Right lobe of liver (tissue), 6 donors: ENCODE data around the gene IL4I1. TPM values are rescaled to one million over a fixed set of nuclear protein-coding genes. Genes with fewer than 3 reads are reported as not detected.
A peak's percentile ranks its signal among the peaks of the same experiment; 100 is the strongest.

ENCODE experiments used
- ATAC-seq, 4 donors: fragments of 200-7000 bp; cut with Tn5 transposase; one replicate each; pipeline ENCODE4 v1.9.1; 2020; ENCODE audit warnings: mild to moderate bottlenecking in 4 of 4, moderate library complexity in 4 of 4
- DNase-seq, 3 donors: peaks; one replicate each; pipeline ENCODE4 v3.0.0-alpha.2; 2020
- H3K27ac ChIP-seq, 3 donors: fragments of 200-600 bp; one replicate each; pipeline ENCODE4 v1.8.0; 2022
- H3K27me3 ChIP-seq, 2 donors: fragments of 200-600 bp; one replicate each; pipeline ENCODE4 v1.8.0; 2022
- H3K36me3 ChIP-seq, 4 donors: fragments of 200-600 bp; sonication (generic) in 1 of 4; one replicate each; pipeline versions ENCODE4 v1.5.1 to v1.8.0; 2017 to 2022; ENCODE audit warnings: control low read depth in 1 of 4
- H3K4me1 ChIP-seq, 4 donors: fragments of 200-600 bp; sonication (generic) in 1 of 4; one replicate each; pipeline versions ENCODE4 v1.5.1 to v1.8.0; 2017 to 2022; ENCODE audit warnings: control low read depth in 1 of 4
- H3K4me3 ChIP-seq, 3 donors: fragments of 200-600 bp; one replicate each; pipeline ENCODE4 v1.8.0; 2022
- H3K9me3 ChIP-seq, 4 donors: fragments of 200-600 bp; sonication (generic) in 1 of 4; one replicate each; pipeline versions ENCODE4 v1.5.1 to v1.8.0; 2017 to 2022; ENCODE audit warnings: control low read depth in 1 of 4
- POLR2A ChIP-seq: fragments of 450-650 bp; IDR thresholded peaks from one replicate; pipeline ENCODE4 v1.6.1; 2017; ENCODE audit warnings: antibody characterized with exemption, mild to moderate bottlenecking
- WGBS: methylation state at CpG from one replicate; pipeline ENCODE4 v1.1.6; 2018; ENCODE audit warnings: low coverage, low lambda C conversion rate; ENCODE audit not compliant: insufficient coverage; ENCODE audit errors: missing lambda C conversion rate; 5-methylcytosine and 5-hydroxymethylcytosine counted together
- intact Hi-C, 2 donors: fragments of 100-400 bp; cut with DNase I; formaldehyde crosslinking; loops; one replicate each; pipeline versions ENCODE4 v1.11.2 to v1.14.1; 2022
- total RNA-seq, 6 experiments: library from RNA; depleted of rRNA in 2 of 6; stranded (reverse); fragments of >200 nt in 2 of 6; fragmentation: NEBNext Ultra II Directional in 3 of 6; extraction: Animal tissue kit (Norgen Biotek cat#: 25700) in 3 of 6; gene quantifications; one replicate each; pipeline versions ENCODE4 v1.1.0 to v1.2.4, GENCODE V29; 2016 to 2023
- TF ChIP-seq, protein P1 (sequence below), 4 donors: fragments of 200-600 bp in 3 of 4; fragments of 450-650 bp in 1 of 4; IDR thresholded peaks; one replicate each; pipeline versions ENCODE4 v1.5.1 to v1.8.0; 2016 to 2022; ENCODE audit warnings: antibody characterized with exemption in 4 of 4, mild to moderate bottlenecking in 2 of 4
- donor health status: DM: no; HTN: yes; CAD: no.
- donor health status: DM: no; HTN: no; CAD: no.
- donor health status: DM: no; HTN: no; CAD: no.
- donor health status: DM: no; HTN: yes; CAD: no.
- donor health status: DM: no; HTN: yes; CAD: no.

Gene IL4I1
- total RNA-seq, 6 experiments from 2014 or later: 0.56 to 4.2 (median 1.0) TPM; not detected in 3

DNA sequence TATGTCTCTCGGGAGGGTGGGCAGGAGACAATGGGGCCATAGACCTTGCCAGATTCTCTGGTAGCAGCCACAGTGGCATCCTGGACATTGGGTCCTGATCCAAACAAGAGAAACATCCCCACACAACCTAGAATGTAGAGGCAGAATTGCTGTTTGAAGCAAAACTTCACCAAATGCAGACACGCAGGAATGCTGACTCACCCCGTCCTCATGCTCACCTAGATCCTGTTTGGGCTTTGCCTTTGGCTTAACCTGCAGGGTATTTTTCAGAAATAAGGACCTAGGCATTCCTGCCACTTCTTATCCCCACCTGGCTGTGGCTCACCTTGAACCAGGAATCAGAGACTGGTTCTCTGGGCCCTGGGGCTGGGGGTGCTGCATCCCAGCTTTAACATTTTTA is 11.9 kb downstream of the IL4I1 start:
- TF ChIP-seq, protein P1, sequence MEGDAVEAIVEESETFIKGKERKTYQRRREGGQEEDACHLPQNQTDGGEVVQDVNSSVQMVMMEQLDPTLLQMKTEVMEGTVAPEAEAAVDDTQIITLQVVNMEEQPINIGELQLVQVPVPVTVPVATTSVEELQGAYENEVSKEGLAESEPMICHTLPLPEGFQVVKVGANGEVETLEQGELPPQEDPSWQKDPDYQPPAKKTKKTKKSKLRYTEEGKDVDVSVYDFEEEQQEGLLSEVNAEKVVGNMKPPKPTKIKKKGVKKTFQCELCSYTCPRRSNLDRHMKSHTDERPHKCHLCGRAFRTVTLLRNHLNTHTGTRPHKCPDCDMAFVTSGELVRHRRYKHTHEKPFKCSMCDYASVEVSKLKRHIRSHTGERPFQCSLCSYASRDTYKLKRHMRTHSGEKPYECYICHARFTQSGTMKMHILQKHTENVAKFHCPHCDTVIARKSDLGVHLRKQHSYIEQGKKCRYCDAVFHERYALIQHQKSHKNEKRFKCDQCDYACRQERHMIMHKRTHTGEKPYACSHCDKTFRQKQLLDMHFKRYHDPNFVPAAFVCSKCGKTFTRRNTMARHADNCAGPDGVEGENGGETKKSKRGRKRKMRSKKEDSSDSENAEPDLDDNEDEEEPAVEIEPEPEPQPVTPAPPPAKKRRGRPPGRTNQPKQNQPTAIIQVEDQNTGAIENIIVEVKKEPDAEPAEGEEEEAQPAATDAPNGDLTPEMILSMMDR (IDR thresholded peaks at IDR 0.05): no peak
- TF ChIP-seq POLR2A: no peak
- no peak for ATAC-seq
- H3K27ac ChIP-seq: no peak overlapping the region
- no peaks in the 10 kb centered on the region for H3K27me3 ChIP-seq
- no peaks in the 10 kb centered on the region for H3K9me3 ChIP-seq
- H3K4me3 ChIP-seq: no peak overlapping the region
- peaks cover 3 to 60% (median 34%) of the 10 kb centered on the region in 4 donors for H3K36me3 ChIP-seq
- no peak for DNase-seq
- 80% methylated on average over 1 of the region's 3 CpGs for WGBS
- H3K4me1 ChIP-seq: no peaks in the 10 kb centered on the region
- intact Hi-C loops: no loop called here

DNA sequence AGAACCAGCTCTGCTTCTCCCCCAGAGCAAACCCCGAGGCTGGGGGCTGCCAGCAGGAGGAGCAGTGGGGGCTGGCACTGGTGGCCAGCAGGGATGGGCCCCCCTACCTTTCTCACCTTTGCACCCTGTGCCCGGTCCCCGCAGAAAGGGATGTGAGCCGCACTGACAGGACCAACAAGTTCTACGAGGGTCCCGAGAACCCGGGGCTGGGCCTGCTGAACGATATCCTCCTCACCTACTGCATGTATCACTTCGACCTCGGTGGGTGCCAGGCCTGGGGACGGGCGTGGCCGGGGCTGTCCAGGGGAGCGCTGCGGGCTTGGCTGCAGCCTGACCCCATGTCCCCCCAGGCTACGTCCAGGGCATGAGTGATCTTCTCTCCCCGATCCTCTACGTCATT is 12.6 kb downstream of the IL4I1 start:
- no peaks in the 10 kb centered on the region for H3K4me1 ChIP-seq
- no peak overlapping the region for H3K27ac ChIP-seq
- peak in 2 of 3 donors; percentile 31 to 53 for DNase-seq
- no peak for ATAC-seq
- TF ChIP-seq, protein P1 (IDR thresholded peaks at IDR 0.05): no peak
- no peak for TF ChIP-seq POLR2A
- H3K27me3 ChIP-seq: no peaks in the 10 kb centered on the region
- H3K36me3 ChIP-seq: peaks cover 3 to 67% (median 34%) of the 10 kb centered on the region in 4 donors
- WGBS: no CpG with 5 or more reads among the region's 18 CpGs
- H3K4me3 ChIP-seq: no peak overlapping the region
- intact Hi-C loops: no loop called here
- no peaks in the 10 kb centered on the region for H3K9me3 ChIP-seq

GRCh38 chr19:49883094-49883493 is 13.6 kb downstream of the IL4I1 start:
- Histone ChIP-seq H3K27me3 (no peaks in the 10 kb centered on the region), H3K36me3 (peaks cover 3 to 68% (median 34%) of the 10 kb centered on the region in 4 donors), H3K4me1 (peaks cover 0 to 7% (median 3%) of the 10 kb centered on the region in 4 donors), H3K9me3 (no peaks in the 10 kb centered on the region), H3K4me3 (no peak overlapping the region), H3K27ac (no peak overlapping the region)
- ATAC-seq (no peak), DNase-seq (no peak)
- intact Hi-C loops: no loop called here
- 96% methylated on average over 3 of the region's 5 CpGs for WGBS
- TF ChIP-seq, protein P1 (IDR thresholded peaks at IDR 0.05): no peak
- TF ChIP-seq POLR2A: no peak

DNA sequence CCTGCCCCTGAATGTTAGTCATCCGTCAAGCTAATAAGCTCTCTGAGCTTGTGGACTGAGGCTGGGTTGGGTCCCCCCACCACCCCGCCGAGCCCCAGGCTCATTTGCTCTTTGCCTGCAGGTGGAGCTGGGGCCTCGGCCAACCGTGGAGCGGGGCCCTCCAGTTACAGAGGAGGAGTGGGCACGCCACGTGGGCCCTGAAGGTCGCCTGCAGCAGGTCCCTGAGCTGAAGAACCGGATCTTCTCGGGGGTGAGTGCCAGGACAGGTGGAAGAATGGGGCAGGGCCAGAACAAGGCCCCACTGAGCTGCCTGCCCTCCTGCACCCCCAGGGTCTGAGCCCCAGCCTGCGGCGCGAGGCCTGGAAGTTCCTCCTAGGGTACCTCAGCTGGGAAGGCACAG is 14.0 kb downstream of the IL4I1 start:
- Histone ChIP-seq H3K9me3 (no peaks in the 10 kb centered on the region), H3K4me3 (no peak overlapping the region), H3K4me1 (peaks cover 0 to 7% (median 3%) of the 10 kb centered on the region in 4 donors), H3K27ac (no peak overlapping the region), H3K27me3 (no peaks in the 10 kb centered on the region), H3K36me3 (peaks cover 3 to 68% (median 34%) of the 10 kb centered on the region in 4 donors)
- no CpG with 5 or more reads among the region's 14 CpGs for WGBS
- ATAC-seq (no peak), DNase-seq (no peak)
- TF ChIP-seq POLR2A: no peak
- TF ChIP-seq, protein P1 (IDR thresholded peaks at IDR 0.05): no peak
- intact Hi-C loops: no loop called here
